Measurements from ENCODE around the gene ASCC1.
"Not testable (repeated sequence)": the region's sequence is repeated elsewhere in the genome, so short reads cannot be mapped to it uniquely, and the experiment has no call there.

The ASCC1 gene

DNA sequence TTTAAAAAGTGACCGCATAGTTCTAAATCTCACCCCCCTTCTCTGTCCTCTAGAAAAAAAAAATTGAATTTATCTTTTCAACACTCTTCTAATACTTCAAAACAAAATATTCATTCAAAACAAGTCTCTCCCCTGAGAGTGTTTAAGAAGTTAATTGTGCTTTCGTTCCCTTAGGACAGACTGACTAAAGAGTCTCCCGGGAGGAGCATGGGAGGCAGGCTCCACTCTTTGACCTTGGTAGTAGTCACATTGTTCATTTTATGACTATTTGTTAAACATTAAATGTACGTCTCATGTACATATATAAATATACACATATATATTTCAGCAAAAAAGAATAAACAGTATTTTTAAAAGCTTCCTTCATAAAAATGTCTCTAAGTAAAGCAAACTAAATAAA, 92.5 kb downstream of the ASCC1 start:
- DNase-seq: no peak

DNA sequence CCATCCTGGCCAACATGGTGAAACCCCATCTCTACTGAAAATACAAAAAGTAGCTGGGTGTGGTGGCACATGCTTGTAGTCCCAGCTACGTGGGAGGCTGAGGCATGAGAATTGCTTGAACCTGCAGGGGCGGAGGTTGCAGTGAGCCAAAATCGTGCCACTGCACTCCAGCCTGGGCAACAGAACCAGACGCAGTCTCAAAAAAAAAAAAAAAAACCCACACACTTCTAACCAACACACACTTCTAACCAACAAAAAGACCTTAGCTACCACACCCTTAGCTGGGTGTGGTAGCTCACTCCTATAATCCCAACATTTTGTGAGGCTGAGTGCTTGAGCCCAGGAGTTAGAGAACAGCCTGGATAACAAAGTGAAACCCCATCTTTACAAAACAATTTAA, 93.9 kb downstream of the ASCC1 start:
- no peak for DNase-seq

DNA sequence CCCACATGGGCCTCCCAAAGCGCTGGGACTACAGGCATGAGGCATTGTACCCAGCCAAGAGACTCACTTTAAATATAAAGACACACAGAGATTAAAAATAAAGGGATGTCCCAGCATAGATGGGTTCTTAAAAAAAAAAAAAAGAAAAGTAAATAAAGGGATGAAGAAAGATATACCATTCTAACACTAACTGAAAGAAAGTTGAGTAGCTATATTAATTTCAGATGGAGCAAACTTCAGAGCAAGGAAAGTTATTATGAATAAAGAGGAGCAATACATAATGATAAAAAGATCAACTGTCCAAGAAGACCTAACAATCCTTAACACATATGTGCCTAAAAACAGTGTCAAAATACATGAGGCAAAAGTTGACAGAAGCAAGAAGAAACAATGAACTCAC, 94.7 kb downstream of the ASCC1 start:
- no peak for DNase-seq

DNA sequence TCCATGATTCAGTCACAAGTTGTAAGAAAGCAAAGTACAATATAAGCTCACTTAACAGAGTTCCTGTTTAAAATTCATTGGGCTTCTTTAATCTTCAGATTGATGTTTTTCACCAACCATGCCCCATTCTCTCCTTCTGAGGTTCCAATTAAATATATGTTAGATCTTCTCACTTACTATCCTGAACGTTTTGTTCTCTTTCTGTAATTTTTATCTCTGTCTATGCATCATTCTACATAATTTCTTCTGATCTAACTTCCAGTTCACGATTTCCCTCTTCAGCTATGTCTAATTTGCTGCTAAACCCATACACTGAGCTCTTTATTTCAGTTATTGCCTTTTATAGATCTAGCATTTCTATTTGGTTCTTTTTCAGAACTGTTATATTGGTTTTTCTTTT, 99.7 kb downstream of the ASCC1 start:
- no peak for DNase-seq

DNA sequence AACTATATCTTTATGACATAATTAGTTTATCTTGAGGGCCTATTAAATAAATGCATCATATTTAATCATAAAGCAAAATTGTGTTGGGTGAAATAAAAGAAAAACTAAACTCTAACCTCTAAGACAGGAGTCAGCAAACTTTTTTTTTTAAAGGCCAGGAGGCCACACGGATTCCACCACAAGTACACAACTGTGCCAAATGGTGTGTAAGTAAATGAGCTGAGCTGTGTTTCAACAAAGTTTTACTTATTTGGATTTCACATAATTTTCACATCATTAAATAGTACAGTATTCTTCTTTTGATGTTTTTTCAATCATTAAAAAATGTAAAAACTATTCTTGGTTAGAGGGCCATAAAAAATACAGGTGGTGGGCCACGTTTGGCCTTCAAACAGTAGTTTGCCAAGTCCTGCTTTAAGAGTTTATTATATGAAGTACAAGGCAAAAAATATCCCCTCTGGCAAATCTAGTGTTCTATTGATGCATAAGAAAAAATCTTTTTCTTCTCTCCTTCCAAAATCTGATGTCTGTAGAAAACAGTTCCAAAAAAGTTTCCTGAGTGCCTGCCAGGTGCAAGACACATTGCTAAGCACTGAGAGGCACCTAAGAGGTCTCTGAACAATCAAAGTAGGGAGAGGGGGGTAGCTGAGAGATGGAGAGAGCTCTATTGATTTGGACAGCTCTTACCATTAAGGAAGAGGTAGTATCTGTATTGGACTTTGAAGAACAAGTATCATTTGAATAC, 101.2 kb downstream of the ASCC1 start:
- DNase-seq: no peak

DNA sequence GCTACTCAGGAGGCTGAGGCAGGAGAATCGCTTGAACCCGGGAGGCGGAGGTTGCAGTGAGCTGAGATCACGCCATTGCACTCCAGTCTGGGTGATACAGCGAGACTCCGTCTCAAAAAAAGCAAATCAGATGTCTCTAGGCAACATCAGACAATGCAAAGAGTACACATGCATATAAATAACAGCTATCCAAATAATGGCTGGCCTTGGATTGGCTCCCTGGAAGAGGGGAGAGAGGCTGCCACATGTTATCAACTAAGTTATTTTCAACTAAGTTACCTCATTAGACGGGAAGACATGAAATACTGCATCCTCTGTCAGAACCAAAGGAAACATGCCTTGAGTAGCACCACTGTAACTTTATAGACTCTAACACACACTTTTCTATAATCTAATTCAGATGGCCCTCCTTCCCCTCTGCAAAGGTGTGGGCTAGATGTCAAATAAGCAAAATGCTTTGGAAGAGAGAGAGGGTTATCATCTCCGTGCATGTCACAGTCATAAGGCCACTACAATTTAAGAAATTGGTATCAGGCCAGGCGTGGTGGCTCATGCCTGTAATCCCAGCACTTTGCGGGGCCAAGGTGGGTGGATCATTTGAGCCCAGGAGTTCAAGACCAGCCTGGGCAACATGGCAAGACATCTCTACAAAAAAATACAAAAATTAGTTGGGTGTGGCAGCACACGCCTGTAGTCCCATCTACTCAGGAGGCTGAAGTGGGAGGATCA, 105.2 kb downstream of the ASCC1 start:
- no peak for DNase-seq

DNA sequence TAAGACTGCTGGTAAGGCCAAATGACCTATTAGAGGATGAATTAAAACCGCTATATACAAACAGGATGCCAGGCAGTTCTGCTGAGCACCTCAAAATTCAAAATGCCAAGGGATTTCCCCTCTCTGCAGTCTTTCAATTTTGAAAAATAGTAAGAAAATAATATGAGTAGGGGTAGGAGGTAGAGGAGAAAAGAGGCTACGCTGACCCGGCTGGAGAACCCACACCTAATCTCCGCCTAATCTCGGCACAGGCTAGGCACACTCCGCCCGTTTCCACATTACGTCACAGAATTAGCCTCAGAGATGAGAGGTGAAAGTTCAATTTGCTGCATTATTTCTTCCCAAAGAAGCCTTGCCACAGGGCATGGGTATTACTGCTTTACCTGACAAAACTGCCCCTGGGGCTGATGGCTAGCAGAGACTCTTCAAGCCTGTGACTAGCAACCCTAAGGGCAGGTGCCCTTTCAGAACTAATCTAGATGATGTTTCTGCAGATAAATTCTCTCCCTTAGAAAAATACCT, 106.4 kb downstream of the ASCC1 start:
- peak; percentile 71 for DNase-seq

DNA sequence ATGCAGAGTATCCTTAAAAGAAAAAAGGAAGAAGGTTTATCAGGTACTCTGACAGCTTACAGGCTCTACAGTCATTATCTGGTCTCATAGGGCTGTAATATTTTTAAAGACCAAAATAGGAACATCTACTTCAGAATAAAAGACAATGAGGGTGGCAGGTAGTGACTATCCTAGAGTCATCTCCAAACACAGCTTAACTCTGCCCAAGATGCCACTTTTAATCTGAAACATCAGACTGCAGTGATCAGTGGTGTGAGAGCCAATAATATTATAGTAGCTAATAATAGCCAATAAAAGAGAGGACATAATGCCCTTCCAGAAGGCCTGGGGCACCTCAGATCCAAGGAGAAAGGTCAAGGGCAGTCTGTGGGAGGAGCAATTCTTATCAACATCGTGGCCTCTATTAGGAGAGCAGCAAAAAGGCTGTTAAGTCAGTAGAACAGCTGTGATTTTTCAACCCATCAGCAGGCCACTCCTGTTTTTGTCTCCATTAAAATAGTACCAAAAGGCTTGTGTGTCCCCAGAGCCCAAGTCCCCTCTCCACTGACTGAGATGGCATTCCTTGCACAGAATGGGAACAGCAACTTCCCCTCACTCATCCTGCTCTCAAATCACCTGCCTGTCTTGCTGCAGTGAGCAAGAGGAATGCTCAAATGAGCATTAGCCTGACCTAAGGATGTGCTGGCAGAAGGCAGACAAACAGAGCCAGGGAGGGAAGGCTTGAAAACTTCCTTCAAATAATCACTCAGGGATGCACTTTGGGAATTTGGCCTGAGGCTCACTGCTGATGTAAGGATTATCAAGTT, 107.0 kb downstream of the ASCC1 start:
- DNase-seq: no peak

DNA sequence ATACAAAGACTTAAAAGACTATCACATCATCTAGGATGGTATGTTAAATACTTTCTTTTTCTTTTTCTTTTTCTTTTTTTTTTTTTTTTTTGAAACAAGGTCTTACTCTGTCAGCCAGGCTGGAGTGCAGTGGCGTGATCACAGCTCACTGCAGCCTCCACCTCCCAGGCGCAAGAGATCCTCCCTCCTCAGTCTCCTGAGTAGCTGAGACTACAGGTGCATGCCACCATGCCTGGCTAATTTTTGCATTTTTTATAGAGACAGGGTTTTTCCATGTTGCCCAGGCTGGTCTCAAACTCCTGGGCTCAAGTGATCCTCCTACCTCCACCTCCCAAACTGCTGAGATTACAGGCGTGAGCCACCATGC, 108.1 kb downstream of the ASCC1 start:
- not testable (repeated sequence) for DNase-seq

DNA sequence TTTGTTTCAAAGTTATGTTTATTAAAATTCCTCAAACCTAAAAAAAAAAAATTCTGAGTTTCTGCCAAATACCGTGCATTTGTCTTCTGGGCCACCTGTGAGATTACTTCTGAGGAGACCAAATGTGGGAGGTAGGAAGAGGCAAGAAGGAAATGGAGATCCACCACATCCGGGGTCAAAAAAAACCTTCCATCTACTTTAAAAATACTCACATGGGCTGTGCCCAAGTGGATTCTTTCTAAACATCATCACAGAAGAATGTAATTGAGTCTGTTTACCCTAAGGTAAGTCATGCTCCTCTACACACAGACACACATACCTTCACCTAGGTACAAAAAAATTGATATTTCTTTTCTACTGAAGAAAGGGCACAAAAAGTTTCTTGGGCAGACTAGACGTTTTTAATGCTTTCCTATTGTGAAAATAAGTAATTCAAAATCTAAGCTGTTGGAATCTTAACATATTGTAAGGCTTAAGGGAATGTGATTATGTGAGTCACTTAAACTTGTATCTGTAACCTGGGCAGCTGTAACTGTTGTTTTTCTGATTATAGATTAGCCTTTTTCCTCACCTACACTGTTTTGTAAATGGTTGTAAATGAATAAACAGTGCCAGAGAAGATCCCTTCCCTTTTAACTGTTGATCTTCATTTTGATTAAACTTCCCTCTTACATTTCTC, 108.6 kb downstream of the ASCC1 start:
- DNase-seq: no peak

DNA sequence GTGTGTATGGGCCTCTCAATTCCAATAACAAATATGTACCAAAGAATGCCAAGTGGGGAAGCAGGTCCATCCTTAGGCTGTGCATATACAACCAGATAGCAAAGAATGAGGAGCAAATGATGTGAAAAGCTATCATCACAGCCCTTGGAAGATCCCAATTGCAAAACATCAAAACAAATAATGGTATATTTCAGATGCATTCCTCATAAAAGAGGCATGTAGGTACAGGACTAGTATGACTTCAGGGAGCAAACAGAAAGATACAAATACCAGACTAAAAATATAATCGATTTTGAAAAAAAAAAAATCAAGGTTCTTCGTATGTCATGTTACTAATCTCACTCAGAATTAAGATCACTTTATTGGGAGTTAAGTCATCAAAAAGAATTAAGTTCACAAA, 109.2 kb downstream of the ASCC1 start:
- no peak for DNase-seq

DNA sequence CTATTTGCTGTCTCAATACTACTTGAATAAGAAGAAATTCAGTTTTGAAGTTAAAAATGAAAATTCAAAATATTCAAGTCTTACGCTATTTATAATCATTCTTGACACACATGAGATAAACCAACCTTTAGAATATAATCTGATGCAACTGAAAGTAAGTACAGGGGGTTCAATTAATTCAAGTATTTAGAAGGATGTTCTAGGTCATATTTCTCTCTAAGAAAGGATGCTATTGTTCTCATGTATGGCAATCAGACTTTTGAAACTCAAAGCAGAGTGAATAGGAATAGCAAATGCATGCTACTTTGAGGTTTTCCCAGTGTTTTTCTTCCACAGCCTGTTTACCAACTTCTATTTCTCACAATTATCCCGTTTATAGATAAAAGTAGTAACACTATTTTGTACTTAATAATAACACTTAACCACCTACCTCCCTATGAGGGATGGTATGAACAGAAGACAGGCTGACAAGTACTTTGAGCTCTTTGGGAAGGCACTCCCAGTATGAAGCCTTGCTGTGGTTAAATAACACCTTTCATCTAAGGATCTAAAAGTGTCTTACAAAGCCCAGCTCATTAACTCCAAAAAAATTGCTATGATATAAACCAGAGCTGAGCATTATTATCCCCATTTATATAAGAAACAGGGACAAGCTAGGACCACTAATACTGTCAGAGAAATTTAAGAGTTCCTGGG, 109.8 kb downstream of the ASCC1 start:
- DNase-seq: no peak

DNA sequence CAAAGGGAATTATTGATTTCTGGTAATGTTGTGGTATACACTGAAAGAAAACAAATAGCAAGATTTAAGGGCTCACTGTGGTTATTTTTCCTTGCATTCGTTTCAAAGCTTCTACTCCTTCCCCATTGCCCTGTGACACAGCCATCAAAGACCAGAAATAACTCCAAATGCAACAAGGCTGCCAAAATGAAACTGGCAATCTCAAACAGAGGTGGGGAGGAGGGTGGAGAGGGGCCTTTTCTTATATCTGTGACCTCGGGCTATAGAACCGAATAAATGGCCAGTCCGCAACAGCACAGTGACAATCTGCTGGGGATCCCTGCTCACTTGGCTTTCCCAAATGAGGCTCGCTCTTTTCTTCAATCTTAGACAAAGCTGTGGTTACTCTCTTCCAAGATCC, 110.4 kb downstream of the ASCC1 start:
- no peak for DNase-seq

DNA sequence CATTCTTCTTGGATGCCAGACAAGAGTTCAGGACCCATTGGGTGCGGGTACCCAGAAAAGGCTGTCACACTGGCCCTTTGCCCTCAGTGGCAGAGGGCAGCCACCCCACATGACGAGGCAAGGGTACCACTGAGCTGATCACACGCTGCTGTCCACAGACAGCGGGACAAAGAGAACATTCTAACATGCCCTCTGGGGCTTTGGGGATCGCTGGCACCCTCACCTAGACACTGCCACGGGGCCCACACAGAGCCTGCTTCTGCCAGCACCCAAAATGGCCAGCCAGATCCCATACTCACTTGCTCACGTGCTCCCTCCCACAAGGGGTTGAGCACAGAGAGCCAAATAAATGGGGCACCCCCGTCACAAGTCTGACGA, 111.0 kb downstream of the ASCC1 start:
- DNase-seq: no peak

DNA sequence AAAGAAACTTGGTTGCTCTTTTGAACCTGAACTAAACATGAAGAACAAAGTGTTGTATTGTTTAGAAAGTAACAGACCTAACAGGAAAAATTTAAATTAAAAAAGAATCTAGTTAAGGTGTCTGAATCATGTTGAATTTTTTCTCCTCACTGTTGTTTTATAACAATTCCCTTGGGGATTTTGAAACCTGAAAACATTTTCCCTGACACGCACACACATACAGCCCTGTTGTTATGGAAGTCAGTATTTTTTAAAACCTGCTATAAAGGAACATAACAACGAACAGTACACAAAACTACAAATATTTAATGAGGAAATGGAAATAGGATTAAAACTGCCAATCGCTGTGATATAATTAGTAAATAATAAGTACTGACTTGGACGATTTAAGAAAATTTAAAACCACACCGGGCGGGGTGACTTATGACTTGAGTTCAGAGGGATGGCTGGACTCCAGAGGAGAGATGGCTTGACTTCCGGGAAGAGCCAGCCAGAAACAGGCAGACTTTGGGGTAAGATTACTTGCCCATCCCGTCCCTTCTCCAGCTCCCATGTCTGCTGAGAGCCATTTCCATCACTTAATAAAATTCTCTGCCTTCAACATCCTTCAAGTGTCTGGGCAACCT, 111.5 kb downstream of the ASCC1 start:
- DNase-seq: no peak

DNA sequence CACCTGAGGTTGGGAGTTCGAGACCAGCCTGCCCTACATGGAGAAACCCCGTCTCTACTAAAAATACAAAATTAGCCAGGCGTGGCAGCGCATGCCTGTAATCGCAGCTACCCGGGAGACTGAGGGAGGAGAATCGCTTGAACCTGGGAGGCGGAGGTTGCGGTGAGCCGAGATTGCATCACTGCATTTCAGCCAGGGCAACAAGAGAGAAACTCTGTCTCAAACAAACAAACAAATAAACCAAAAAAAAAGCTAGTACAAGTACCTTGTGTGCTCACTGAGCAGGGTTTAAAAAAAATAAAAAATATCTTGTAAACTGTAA, 116.5 kb downstream of the ASCC1 start:
- no peak for DNase-seq

DNA sequence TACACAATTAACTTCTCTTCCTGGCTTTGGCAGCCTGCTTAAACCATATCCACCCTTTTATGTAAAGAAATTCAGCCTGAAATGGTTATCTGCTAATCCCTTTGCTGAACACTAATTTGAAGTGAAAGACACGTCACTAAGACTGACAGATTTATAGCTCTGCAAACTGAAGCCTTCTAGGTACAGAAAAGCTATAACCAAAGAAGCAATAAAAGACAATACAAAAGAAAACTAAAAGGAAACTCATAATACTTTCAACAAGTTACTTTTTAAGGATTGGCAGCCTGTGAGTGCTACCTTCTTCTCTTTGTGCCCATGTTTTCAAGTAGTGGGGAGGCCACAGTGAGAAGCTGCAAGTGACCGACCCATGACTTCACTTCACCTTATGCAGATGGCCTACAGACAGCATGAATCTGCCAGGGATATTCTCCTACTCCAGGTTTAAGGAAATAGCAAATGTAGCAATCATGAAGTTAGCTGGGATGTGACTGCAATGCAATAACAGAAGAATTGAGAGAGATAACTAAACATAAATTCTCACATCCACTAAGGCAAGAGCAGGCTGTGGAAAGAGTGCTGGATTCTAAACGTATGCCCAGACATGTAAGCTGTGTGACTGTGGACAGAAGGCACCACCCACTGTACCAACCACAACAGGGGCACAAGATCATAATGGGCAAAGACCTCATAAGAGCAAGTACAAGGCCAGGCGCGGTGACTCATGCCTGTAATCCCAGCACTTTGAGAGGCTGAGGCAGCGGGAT, 117.1 kb downstream of the ASCC1 start:
- no peak for DNase-seq

DNA sequence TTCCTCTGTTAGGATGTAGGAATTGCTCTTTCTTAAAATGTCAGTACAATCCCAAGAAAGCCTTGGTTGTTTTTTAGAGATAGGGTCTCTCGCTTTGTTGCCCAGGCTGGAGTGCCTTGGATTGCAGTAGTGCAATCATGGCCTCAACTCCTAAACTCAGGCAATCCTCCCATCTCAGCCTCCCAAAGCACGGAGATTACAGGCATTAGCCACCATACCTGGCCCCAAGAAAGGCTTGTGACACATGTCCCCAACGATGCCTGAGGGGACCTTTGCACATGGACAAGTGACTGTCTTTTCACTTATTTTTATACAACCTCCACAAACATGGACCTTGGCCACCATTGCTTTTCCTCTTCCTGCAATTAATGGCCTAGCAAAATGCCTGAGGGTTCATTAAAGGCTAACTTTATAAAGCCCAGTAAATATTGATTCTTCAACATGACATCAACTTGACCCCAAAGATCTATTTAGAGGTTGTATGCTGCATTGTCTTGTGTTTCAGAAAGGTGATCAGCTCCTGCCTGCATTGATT, 117.7 kb downstream of the ASCC1 start:
- no peak for DNase-seq

DNA sequence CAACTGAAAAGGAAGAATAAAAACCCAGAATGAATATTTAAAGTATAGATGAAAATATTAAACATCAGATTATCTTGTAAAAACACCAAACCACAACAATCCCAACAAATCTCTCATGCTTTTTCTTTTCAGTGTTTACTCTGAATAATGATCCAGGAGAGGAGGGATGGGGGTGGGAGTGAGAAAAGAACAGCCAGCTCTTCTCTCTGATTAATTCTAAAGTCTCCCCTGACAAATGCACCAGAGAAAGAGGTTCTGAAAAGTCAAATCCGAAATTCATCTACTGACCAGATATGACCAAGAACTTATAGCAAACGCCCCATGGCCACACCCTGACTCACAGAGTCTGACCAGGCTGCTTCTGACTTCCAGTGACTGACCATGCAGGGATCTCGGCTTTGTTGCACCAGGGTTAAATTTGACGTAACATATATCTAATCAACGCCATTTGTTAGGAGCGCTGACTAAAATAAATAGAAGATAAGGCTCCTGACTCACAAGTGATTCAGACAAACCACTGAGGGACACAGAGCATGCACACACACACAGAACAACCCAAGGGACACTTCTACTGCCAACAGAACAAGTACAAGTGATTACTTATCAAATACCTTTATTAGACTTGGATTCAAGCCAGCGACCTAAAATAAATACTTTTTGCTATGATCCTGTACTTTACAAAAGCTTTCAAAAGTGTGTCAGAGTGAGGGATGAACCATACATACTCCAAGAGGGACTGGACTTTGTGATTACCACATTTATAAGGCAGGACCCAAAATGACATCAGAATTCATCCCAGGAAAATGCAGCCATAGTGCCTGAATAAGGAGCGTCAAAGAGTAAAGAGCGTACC, 118.4 kb downstream of the ASCC1 start:
- no peak for DNase-seq

All from activated effector memory CD4-positive, alpha-beta T cell treated with anti-CD3 and anti-CD28 coated beads, Interleukin-2, amount 50 U/mL, for 16 hours (primary cell).